Measurements from ENCODE around the gene RHOBTB3. TPM values are rescaled to one million over a fixed set of nuclear protein-coding genes. Genes with fewer than 3 reads are reported as not detected.

The RHOBTB3 gene
- total RNA-seq, 1 donor from 2014 or later = 73.8 TPM

GRCh38 chr5:95754545-95754944 lies 23.4 kb downstream of the RHOBTB3 start:
- Histone ChIP-seq H3K27me3 (ENCODE audit: insufficient read depth, low read length) (no peaks in the 10 kb centered on the region), H3K4me1 (ENCODE audit: insufficient read depth, low read length) (peaks cover 12% of the 10 kb centered on the region), H3K4me2 (ENCODE audit: low read length) (no peak overlapping the region), H3K79me2 (ENCODE audit: insufficient read depth, low read length) (peaks cover 20% of the 10 kb centered on the region), H3K27ac (ENCODE audit: low read depth, low read length) (no peak overlapping the region), H2AFZ (ENCODE audit: low read depth, low read length) (no peak overlapping the region), H4K20me1 (ENCODE audit: insufficient read depth, low read length) (peaks cover 15% of the 10 kb centered on the region), H3K4me3 (ENCODE audit: insufficient read depth, low read depth, low read length) (no peak overlapping the region), H3K9ac (ENCODE audit: low read length) (no peak overlapping the region), H3K36me3 (ENCODE audit: insufficient read depth, low read length) (peaks cover 41% of the 10 kb centered on the region), H3K9me3 (ENCODE audit: insufficient read depth, low read depth, low read length) (no peaks in the 10 kb centered on the region)
- FAIRE-seq = no peak
- Mint-ChIP-seq H3K36me3 (ENCODE audit: low read depth, unreplicated experiment) (peaks cover 17% of the 10 kb centered on the region), H3K27ac (ENCODE audit: unreplicated experiment) (no peak overlapping the region), H3K27me3 (ENCODE audit: low read depth, unreplicated experiment) (no peaks in the 10 kb centered on the region), H3K4me1 (ENCODE audit: low read depth, unreplicated experiment) (peaks cover 15% of the 10 kb centered on the region), H3K4me3 (ENCODE audit: unreplicated experiment) (no peak overlapping the region), H3K9me3 (ENCODE audit: unreplicated experiment) (no peaks in the 10 kb centered on the region)
- TF ChIP-seq EZH2 (IDR thresholded peaks at IDR 0.05; ENCODE audit: insufficient read depth, low read length) = no peak
- TF ChIP-seq, protein P1, sequence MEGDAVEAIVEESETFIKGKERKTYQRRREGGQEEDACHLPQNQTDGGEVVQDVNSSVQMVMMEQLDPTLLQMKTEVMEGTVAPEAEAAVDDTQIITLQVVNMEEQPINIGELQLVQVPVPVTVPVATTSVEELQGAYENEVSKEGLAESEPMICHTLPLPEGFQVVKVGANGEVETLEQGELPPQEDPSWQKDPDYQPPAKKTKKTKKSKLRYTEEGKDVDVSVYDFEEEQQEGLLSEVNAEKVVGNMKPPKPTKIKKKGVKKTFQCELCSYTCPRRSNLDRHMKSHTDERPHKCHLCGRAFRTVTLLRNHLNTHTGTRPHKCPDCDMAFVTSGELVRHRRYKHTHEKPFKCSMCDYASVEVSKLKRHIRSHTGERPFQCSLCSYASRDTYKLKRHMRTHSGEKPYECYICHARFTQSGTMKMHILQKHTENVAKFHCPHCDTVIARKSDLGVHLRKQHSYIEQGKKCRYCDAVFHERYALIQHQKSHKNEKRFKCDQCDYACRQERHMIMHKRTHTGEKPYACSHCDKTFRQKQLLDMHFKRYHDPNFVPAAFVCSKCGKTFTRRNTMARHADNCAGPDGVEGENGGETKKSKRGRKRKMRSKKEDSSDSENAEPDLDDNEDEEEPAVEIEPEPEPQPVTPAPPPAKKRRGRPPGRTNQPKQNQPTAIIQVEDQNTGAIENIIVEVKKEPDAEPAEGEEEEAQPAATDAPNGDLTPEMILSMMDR (IDR thresholded peaks at IDR 0.05; ENCODE audit: insufficient read depth, low read depth, low read length) = no peak
- DNase-seq (ENCODE audit: low read depth) = no peak

DNA sequence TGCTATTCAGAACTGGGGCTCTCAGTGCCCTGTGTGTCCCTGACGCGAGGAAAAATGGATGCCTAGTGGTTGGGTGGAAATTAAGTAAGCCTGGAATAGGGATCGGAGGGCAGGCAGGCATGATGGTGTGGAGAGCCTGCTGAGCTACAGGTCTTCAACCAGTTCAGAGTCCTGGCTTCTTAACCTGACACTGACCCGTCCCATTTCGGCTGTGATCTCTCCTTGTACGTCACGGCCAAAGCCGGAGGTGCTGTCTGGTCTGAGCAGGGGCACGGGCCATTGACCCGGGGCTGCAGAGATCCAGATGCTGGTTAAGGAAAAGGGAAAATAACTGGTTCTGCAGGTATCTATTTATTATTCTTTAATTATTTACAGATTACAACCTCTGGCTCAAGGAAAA lies 27.9 kb downstream of the RHOBTB3 start:
- DNase-seq (ENCODE audit: low read depth) (no peak), FAIRE-seq (no peak)
- Mint-ChIP-seq H3K9me3 (ENCODE audit: unreplicated experiment) (no peaks in the 10 kb centered on the region), H3K27me3 (ENCODE audit: low read depth, unreplicated experiment) (no peaks in the 10 kb centered on the region), H3K36me3 (ENCODE audit: low read depth, unreplicated experiment) (peaks cover 4% of the 10 kb centered on the region), H3K4me1 (ENCODE audit: low read depth, unreplicated experiment) (peaks cover 49% of the 10 kb centered on the region), H3K4me3 (ENCODE audit: unreplicated experiment) (peak overlapping the region; percentile 23), H3K27ac (ENCODE audit: unreplicated experiment) (peak overlapping the region; percentile 88)
- Histone ChIP-seq H3K27ac (ENCODE audit: low read depth, low read length) (peak overlapping the region; percentile 31), H3K79me2 (ENCODE audit: insufficient read depth, low read length) (peaks cover 5% of the 10 kb centered on the region), H4K20me1 (ENCODE audit: insufficient read depth, low read length) (no peaks in the 10 kb centered on the region), H3K4me3 (ENCODE audit: insufficient read depth, low read depth, low read length) (no peak overlapping the region), H3K27me3 (ENCODE audit: insufficient read depth, low read length) (no peaks in the 10 kb centered on the region), H3K36me3 (ENCODE audit: insufficient read depth, low read length) (peaks cover 25% of the 10 kb centered on the region), H3K9ac (ENCODE audit: low read length) (no peak overlapping the region), H3K9me3 (ENCODE audit: insufficient read depth, low read depth, low read length) (no peaks in the 10 kb centered on the region), H2AFZ (ENCODE audit: low read depth, low read length) (no peak overlapping the region), H3K4me1 (ENCODE audit: insufficient read depth, low read length) (peaks cover 46% of the 10 kb centered on the region), H3K4me2 (ENCODE audit: low read length) (no peak overlapping the region)
- TF ChIP-seq EZH2 (IDR thresholded peaks at IDR 0.05; ENCODE audit: insufficient read depth, low read length) = no peak
- TF ChIP-seq, protein P1 (IDR thresholded peaks at IDR 0.05; ENCODE audit: insufficient read depth, low read depth, low read length) = no peak

- no peak overlapping the region for H3K4me3 ChIP-seq (ENCODE audit: insufficient read depth, low read depth, low read length)
- Mint-ChIP-seq H3K4me1 (ENCODE audit: low read depth, unreplicated experiment) (peaks cover 49% of the 10 kb centered on the region), H3K4me3 (ENCODE audit: unreplicated experiment) (no peak overlapping the region), H3K36me3 (ENCODE audit: low read depth, unreplicated experiment) (peaks cover 6% of the 10 kb centered on the region), H3K9me3 (ENCODE audit: unreplicated experiment) (no peaks in the 10 kb centered on the region), H3K27me3 (ENCODE audit: low read depth, unreplicated experiment) (no peaks in the 10 kb centered on the region), H3K27ac (ENCODE audit: unreplicated experiment) (peak overlapping the region; percentile 88)
- H3K27ac ChIP-seq (ENCODE audit: low read depth, low read length) = peak overlapping the region; percentile 82
- FAIRE-seq = peak; percentile 9
- peaks cover 5% of the 10 kb centered on the region for H3K79me2 ChIP-seq (ENCODE audit: insufficient read depth, low read length)
- no peaks in the 10 kb centered on the region for H4K20me1 ChIP-seq (ENCODE audit: insufficient read depth, low read length)
- H3K9me3 ChIP-seq (ENCODE audit: insufficient read depth, low read depth, low read length) = no peaks in the 10 kb centered on the region
- H2AFZ ChIP-seq (ENCODE audit: low read depth, low read length) = no peak overlapping the region
- no peak for TF ChIP-seq EZH2 (IDR thresholded peaks at IDR 0.05; ENCODE audit: insufficient read depth, low read length)
- TF ChIP-seq, protein P1 (IDR thresholded peaks at IDR 0.05; ENCODE audit: insufficient read depth, low read depth, low read length) = no peak
- H3K9ac ChIP-seq (ENCODE audit: low read length) = peak overlapping the region; percentile 33
- peak overlapping the region; percentile 80 for H3K4me2 ChIP-seq (ENCODE audit: low read length)
- DNase-seq (ENCODE audit: low read depth) = peak; percentile 71
- no peaks in the 10 kb centered on the region for H3K27me3 ChIP-seq (ENCODE audit: insufficient read depth, low read length)
- H3K36me3 ChIP-seq (ENCODE audit: insufficient read depth, low read length) = peaks cover 21% of the 10 kb centered on the region
- H3K4me1 ChIP-seq (ENCODE audit: insufficient read depth, low read length) = peaks cover 46% of the 10 kb centered on the region
Measured at GRCh38 chr5:95759634-95760033, 28.5 kb downstream of the RHOBTB3 start.

Data from astrocyte (in vitro differentiated cells and primary cell).